NCI-H2107 treated with DMSO at 0.1 percent for 48 hours (cell line): ENCODE measurements around the gene RFX3.
A peak's percentile ranks its signal among the peaks of the same experiment; 100 is the strongest.

Experiments used
- DNase-seq: peaks from one replicate; lab custom pipeline; 2025; ENCODE audit not compliant: unreplicated experiment; lab: John Stamatoyannopoulos, UW

The RFX3 gene

GRCh38 chr9:3525836-3526164 lies at the start of gene RFX3:
TSS of gene RFX3 (minus strand) at chr9:3526001. CDS start at chr9:3395588, 130,413 bp downstream.
- DNase-seq = peak; percentile 78

GRCh38 chr9:3571500-3571899 lies 45.7 kb upstream of the RFX3 start:
- DNase-seq = no peak

- peak; percentile 31 for DNase-seq
These were observed 43.7 kb upstream of the RFX3 start for GRCh38 chr9:3569529-3569928.

GRCh38 chr9:3567988-3568387 lies 42.2 kb upstream of the RFX3 start:
- no peak for DNase-seq

- no peak for DNase-seq
These were observed 27.4 kb upstream of the RFX3 start for GRCh38 chr9:3553076-3553765.

- no peak for DNase-seq
These were observed 23.4 kb upstream of the RFX3 start for GRCh38 chr9:3549225-3549624.

GRCh38 chr9:3548648-3549047 lies 22.8 kb upstream of the RFX3 start:
- DNase-seq = no peak

GRCh38 chr9:3541206-3541605 lies 15.4 kb upstream of the RFX3 start:
- DNase-seq = no peak

- no peak for DNase-seq
These were observed 9.0 kb upstream of the RFX3 start for GRCh38 chr9:3534614-3535404.

GRCh38 chr9:3532158-3532557 lies 6.4 kb upstream of the RFX3 start:
- DNase-seq = no peak

GRCh38 chr9:3528451-3528850 lies 2.6 kb upstream of the RFX3 start:
- no peak for DNase-seq

- peak; percentile 64 for DNase-seq
These were observed 1.5 kb upstream of the RFX3 start for GRCh38 chr9:3526997-3527940.

- DNase-seq = peak; percentile 67
These were observed 580 bp upstream of the RFX3 start for GRCh38 chr9:3526165-3526996.

- no peak for DNase-seq
These were observed 535 bp downstream of the RFX3 start for GRCh38 chr9:3525096-3525835.

- DNase-seq = no peak
These were observed 3.8 kb downstream of the RFX3 start for GRCh38 chr9:3521966-3522365.

GRCh38 chr9:3520564-3520963 lies 5.2 kb downstream of the RFX3 start:
- DNase-seq = no peak

GRCh38 chr9:3517377-3518048 lies 8.3 kb downstream of the RFX3 start:
- no peak for DNase-seq

GRCh38 chr9:3516667-3517330 lies 9.0 kb downstream of the RFX3 start:
- no peak for DNase-seq

GRCh38 chr9:3515405-3515804 lies 10.4 kb downstream of the RFX3 start:
- no peak for DNase-seq
